GM18868 (cell line): Measurements from ENCODE around the gene CLIC1.

Experiments
- ATAC-seq: cut with Tn5 transposase; IDR thresholded peaks from one replicate; pipeline ENCODE4 v1.9.1; 2021; ENCODE audit warnings: mild to moderate bottlenecking, moderate library complexity; ENCODE audit not compliant: unreplicated experiment

Gene CLIC1

DNA sequence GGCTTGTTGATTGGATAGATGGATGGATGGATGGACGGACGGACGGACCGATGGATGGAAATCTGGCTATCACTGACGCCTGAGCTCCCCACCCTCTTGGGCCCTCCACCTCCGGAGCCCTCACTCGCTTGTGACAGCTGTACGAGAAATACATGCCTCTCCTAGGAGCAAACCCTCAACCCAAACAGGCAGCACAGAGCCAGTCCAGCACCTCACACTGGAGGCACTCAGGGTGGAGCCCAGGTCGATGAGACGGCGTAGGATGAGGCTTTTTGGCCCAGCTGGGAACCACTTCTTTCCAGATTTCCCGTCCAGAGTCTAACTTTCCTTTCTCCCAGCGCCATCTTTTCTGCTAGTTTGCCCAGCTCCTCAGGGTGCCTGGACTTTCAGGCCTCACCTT is 52.7 kb downstream of the CLIC1 start:
- ATAC-seq = no peak

DNA sequence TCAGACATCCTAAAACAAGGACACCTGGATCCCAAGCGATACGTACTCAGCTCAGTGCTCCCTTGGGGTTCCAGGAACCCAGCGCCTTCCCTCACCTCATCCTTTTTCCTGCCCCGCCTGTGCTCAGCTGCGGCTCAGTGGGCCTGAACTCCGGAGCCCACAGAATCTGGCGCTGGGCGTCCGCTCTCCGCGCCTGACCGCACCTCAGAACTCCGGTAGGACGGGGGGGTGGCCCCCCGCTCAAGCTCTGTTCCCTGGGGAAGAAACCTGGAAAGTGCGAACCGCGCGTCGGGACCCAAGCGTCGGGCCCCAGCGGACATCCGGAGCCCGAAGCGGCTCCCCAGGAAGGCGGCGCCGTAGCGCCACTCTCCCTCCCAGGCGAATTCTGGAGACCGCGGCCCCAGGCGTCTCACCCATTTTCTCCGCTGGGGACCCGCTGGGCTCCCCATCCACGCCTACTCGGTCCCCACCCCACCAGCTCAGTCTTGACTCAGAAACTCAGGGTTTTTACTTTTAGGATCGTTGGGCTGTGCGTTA is 55.1 kb downstream of the CLIC1 start:
- ATAC-seq = no peak
